HCT116 (cell line): ENCODE measurements around the gene SARNP. TPM values are rescaled to one million over a fixed set of nuclear protein-coding genes. Genes with fewer than 3 reads are reported as not detected.

Experiments used
- ATAC-seq: fragments of 200-7000 bp; cut with Tn5 transposase; 2 replicates; pipeline ENCODE4 v1.9.1; 2020; ENCODE audit warnings: mild to moderate bottlenecking, moderate library complexity
- BruUV-seq: library from RNA; stranded (reverse); fragments of 400-500 nt; replicated peaks from 2 replicates; lab custom pipeline; 2021; lab: Mats Ljungman, UMichigan
- CTCF ChIA-PET: fragments of 300-600 bp; sonication (Branson Sonifier 250); formaldehyde crosslinking; loops from one replicate; lab custom pipeline; 2021; ENCODE audit warnings: antibody characterized with exemption; lab: Charles Lee
- POLR2A ChIA-PET: fragments of 300-600, 350-600 bp; sonication (Branson Sonifier 250); formaldehyde crosslinking; loops from one replicate; lab custom pipeline; 2021; ENCODE audit warnings: antibody characterized with exemption; lab: Charles Lee
- RAD21 ChIA-PET, 2 experiments: fragments of 300-600 bp; sonication (Branson Sonifier 250); formaldehyde crosslinking; loops; one replicate each; lab custom pipeline; 2023; ENCODE audit warnings: low total read pairs in 2 of 2; ENCODE audit not compliant: uncharacterized antibody in 2 of 2, unreplicated experiment in 2 of 2, low non-redundant PET in 1 of 2; lab: Charles Lee
- DNase-seq: peaks from one replicate; pipeline ENCODE4 v3.0.0-alpha.2; 2010; ENCODE audit warnings: low read depth, low spot score
- H2AFZ ChIP-seq: fragments of 200-600 bp; shearing (Covaris generic), sonication (generic); 2 replicates; pipeline ENCODE4 v1.6.1; 2017; ENCODE audit warnings: low read depth, mixed run types, mixed read lengths, antibody characterized with exemption, low read length; ENCODE audit not compliant: poor library complexity, severe bottlenecking
- H3K27ac ChIP-seq: 2 replicates; pipeline ENCODE4 v1.5.1; 2012; ENCODE audit warnings: low read depth, low read length
- H3K27me3 ChIP-seq: fragments of 200-600 bp; sonication (generic); 2 replicates; pipeline ENCODE4 v1.6.1; 2016; ENCODE audit warnings: mixed run types, low read length, mixed read lengths; ENCODE audit not compliant: insufficient read depth
- H3K36me3 ChIP-seq, 2 experiments: fragments of 200-500 bp in 1 of 2; fragments of 200-600 bp in 1 of 2; sonication (Bioruptor generic) in 1 of 2; sonication (generic) in 1 of 2; 2 replicates each; pipeline versions ENCODE4 v1.5.1 to v1.6.1; 2014 to 2016; ENCODE audit warnings: low read length in 2 of 2, inconsistent platforms in 1 of 2, mixed read lengths in 1 of 2, mixed run types in 1 of 2; ENCODE audit not compliant: insufficient read depth in 2 of 2, control insufficient read depth in 1 of 2
- H3K4me1 ChIP-seq, 2 experiments: fragments of 200-600 bp in 1 of 2; sonication (generic) in 1 of 2; 2 replicates each; pipeline versions ENCODE4 v1.5.1 to v1.6.1; 2012 to 2017; ENCODE audit warnings: low read length in 2 of 2, inconsistent platforms in 1 of 2, mild to moderate bottlenecking in 1 of 2, mixed read lengths in 1 of 2, mixed run types in 1 of 2, moderate library complexity in 1 of 2; ENCODE audit not compliant: insufficient read depth in 2 of 2, control insufficient read depth in 1 of 2
- H3K4me2 ChIP-seq: fragments of 200-600 bp; sonication (generic); 2 replicates; pipeline ENCODE4 v1.6.1; 2017; ENCODE audit warnings: mixed run types, low read length, mixed read lengths
- H3K4me3 ChIP-seq, 2 experiments: fragments of 200-600 bp in 1 of 2; sonication (generic) in 1 of 2; replicated peaks in 1 of 2; 2 replicates each; pipeline ENCODE4 v1.5.1; 2011 to 2016; ENCODE audit warnings: low read length in 2 of 2, control low read depth in 1 of 2, low read depth in 1 of 2, mild to moderate bottlenecking in 1 of 2, mixed read lengths in 1 of 2, mixed run types in 1 of 2
- H3K79me2 ChIP-seq: fragments of 200-600 bp; sonication (generic); 2 replicates; pipeline ENCODE4 v1.6.1; 2017; ENCODE audit warnings: mild to moderate bottlenecking, mixed run types, low read length, moderate library complexity, mixed read lengths; ENCODE audit not compliant: insufficient read depth
- H3K9ac ChIP-seq: fragments of 200-600 bp; sonication (generic); 2 replicates; pipeline ENCODE4 v1.6.1; 2016; ENCODE audit warnings: low read length, mixed read lengths
- H3K9me2 ChIP-seq: fragments of 200-600 bp; sonication (generic), shearing (Covaris generic); 2 replicates; pipeline ENCODE4 v1.6.1; 2017; ENCODE audit warnings: mixed run types, mild to moderate bottlenecking, moderate library complexity; ENCODE audit not compliant: insufficient read depth
- H3K9me3 ChIP-seq, 2 experiments: fragments of 200-500 bp in 1 of 2; fragments of 200-600 bp in 1 of 2; sonication (Bioruptor generic) in 1 of 2; sonication (generic) in 1 of 2; 2 replicates each; pipeline ENCODE4 v1.6.1; 2014 to 2017; ENCODE audit warnings: low read length in 2 of 2, mixed read lengths in 2 of 2, inconsistent platforms in 1 of 2, low read depth in 1 of 2, mild to moderate bottlenecking in 1 of 2, mixed run types in 1 of 2, moderate library complexity in 1 of 2; ENCODE audit not compliant: control insufficient read depth in 1 of 2, insufficient read depth in 1 of 2
- H4K20me1 ChIP-seq: fragments of 200-600 bp; sonication (generic), shearing (Covaris generic); 2 replicates; pipeline ENCODE4 v1.6.1; 2017; ENCODE audit warnings: mixed run types, mild to moderate bottlenecking, moderate library complexity; ENCODE audit not compliant: insufficient read depth
- CBX3 ChIP-seq: IDR thresholded peaks from 2 replicates; pipeline ENCODE4 v1.6.1; 2012; ENCODE audit warnings: low read depth
- ELF1 ChIP-seq: IDR thresholded peaks from 2 replicates; pipeline ENCODE4 v1.6.1; 2012; ENCODE audit warnings: low read depth, borderline replicate concordance
- FOSL1 ChIP-seq: IDR thresholded peaks from 2 replicates; pipeline ENCODE4 v1.6.1; 2012; ENCODE audit warnings: low read depth
- JUND ChIP-seq: IDR thresholded peaks from 2 replicates; pipeline ENCODE4 v1.6.1; 2012
- POLR2AphosphoS5 ChIP-seq: IDR thresholded peaks from 2 replicates; pipeline ENCODE4 v1.6.1; 2011; ENCODE audit warnings: mild to moderate bottlenecking, low read depth, low read length, moderate library complexity
- SIN3A ChIP-seq: IDR thresholded peaks from 2 replicates; pipeline ENCODE4 v1.6.1; 2012; ENCODE audit warnings: low read depth
- SP1 ChIP-seq: IDR thresholded peaks from 2 replicates; pipeline ENCODE4 v1.6.1; 2012; ENCODE audit warnings: low read depth
- SRF ChIP-seq: IDR thresholded peaks from 2 replicates; pipeline ENCODE4 v1.6.1; 2012; ENCODE audit warnings: low read depth
- TCF7L2 ChIP-seq: IDR thresholded peaks from 2 replicates; pipeline ENCODE4 v1.7.0; 2011; ENCODE audit warnings: borderline replicate concordance, inconsistent platforms; ENCODE audit not compliant: insufficient read depth, insufficient read length; ENCODE audit errors: extremely low read depth
- YY1 ChIP-seq: IDR thresholded peaks from 2 replicates; pipeline ENCODE4 v1.6.1; 2011; ENCODE audit warnings: low read length, low read depth, moderate library complexity, mild to moderate bottlenecking; ENCODE audit not compliant: insufficient replicate concordance; ENCODE audit errors: extremely low read depth
- ZFX ChIP-seq: fragments of 450-650 bp; IDR thresholded peaks from 2 replicates; pipeline ENCODE4 v1.6.1; 2017
- ZNF274 ChIP-seq: fragments of 200-500 bp; sonication (Bioruptor generic); IDR thresholded peaks from 2 replicates; pipeline ENCODE4 v1.6.1; 2014; ENCODE audit warnings: mild to moderate bottlenecking, low read depth, low read length, inconsistent platforms
- intact Hi-C: fragments of 100-400 bp; cut with micrococcal nuclease; formaldehyde crosslinking; loops from 2 replicates; pipeline ENCODE4 v1.10.0; 2022
- total RNA-seq: library from RNA; stranded (reverse); gene quantifications from one replicate; pipeline ENCODE4 v1.2.1, GENCODE V29; 2021; ENCODE audit not compliant: unreplicated experiment
- TF ChIP-seq, protein P1 (sequence below): IDR thresholded peaks from 2 replicates; pipeline ENCODE4 v1.6.1; 2011; ENCODE audit warnings: mild to moderate bottlenecking, low read length, moderate library complexity; ENCODE audit not compliant: insufficient replicate concordance; ENCODE audit errors: extremely low read depth
- TF ChIP-seq, protein P2 (sequence below): IDR thresholded peaks from 2 replicates; pipeline ENCODE4 v1.6.1; 2012
- TF ChIP-seq, protein P3 (sequence below): IDR thresholded peaks from 2 replicates; pipeline ENCODE4 v1.6.1; 2012; ENCODE audit warnings: low read depth

SARNP gene
- total RNA-seq, 1 experiment from 2014 or later = 82.4 TPM

DNA sequence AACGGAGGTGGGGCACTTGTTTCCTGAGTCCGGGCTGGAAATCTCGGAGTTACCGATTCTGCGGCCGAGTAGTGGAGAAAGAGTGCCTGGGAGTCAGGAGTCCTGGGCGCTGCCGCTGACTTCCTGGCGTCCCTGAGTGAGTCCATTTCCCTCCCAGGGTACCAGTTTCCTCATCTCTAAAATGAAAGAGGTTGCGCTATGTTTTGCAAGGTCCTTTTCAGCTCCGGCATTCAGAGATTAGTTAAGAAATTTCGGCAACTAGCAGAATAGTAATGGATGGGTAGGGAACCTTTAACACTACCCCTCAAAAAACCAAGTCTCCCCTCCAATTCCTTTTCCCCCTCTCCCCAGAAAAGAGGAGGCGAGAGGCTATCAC, 101.0 kb downstream of the SARNP start (continued):
- TF ChIP-seq, protein P1, sequence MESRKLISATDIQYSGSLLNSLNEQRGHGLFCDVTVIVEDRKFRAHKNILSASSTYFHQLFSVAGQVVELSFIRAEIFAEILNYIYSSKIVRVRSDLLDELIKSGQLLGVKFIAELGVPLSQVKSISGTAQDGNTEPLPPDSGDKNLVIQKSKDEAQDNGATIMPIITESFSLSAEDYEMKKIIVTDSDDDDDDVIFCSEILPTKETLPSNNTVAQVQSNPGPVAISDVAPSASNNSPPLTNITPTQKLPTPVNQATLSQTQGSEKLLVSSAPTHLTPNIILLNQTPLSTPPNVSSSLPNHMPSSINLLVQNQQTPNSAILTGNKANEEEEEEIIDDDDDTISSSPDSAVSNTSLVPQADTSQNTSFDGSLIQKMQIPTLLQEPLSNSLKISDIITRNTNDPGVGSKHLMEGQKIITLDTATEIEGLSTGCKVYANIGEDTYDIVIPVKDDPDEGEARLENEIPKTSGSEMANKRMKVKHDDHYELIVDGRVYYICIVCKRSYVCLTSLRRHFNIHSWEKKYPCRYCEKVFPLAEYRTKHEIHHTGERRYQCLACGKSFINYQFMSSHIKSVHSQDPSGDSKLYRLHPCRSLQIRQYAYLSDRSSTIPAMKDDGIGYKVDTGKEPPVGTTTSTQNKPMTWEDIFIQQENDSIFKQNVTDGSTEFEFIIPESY = no peak
- no peak for TF ChIP-seq SP1
- TF ChIP-seq, all 23 proteins: peak for 0

DNA sequence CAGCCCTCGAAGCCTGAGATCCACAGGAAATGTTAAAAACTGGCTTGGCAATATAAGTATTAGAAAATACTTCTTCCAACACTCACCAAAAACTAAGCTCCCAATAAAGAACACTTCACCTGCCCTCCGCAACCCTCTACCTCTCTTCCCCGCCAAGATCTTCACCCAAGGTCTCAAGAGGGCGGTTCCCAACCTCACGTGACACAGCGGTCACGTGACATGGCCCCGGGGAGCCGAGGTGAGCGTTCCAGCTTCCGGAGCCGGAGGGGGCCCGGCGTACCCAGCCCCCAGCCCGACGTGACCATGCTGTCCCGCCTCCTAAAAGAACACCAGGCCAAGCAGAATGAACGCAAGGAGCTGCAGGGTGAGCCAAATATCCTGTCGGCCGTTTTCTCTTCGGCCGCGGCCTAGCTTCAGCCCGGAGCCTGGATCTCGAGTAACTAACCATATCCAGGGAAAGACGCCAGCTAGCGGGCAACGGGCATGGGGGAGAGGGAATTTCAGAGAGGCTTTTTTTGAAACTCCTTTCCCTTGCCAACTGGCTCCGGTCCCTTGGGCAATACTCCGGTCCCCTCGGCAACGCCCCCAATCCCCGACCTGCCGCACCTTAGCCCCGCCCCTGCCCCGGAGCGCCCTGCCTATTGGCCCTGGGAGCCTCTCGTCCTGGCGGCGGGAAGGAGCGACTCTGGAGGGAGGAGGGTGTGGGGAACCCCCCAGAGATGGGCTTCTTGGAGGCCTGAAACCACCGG, 101.5 kb downstream of the SARNP start, which contains the start of gene BLOC1S1:
TSS of gene BLOC1S1 (plus strand) at position 214 of the 749 bp plus-strand sequence. CDS start at position 220, 6 bp downstream.
- intact Hi-C loops = loop anchor here (1.0 kb wide), 1 partner anchor 35 kb away; a partner anchor contains a TSS
- TF ChIP-seq FOSL1 = no peak
- TF ChIP-seq ZFX = peak; percentile 97
- TF ChIP-seq ELF1 = no peak; the same call in 1 of the 2 replicates
- TF ChIP-seq SP1 = peak; percentile 69
- TF ChIP-seq, protein P2, sequence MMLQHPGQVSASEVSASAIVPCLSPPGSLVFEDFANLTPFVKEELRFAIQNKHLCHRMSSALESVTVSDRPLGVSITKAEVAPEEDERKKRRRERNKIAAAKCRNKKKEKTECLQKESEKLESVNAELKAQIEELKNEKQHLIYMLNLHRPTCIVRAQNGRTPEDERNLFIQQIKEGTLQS = no peak
- no peak for TF ChIP-seq TCF7L2
- TF ChIP-seq ZNF274 = no peak
- TF ChIP-seq SRF = no peak
- peak; percentile 75 for TF ChIP-seq YY1
- TF ChIP-seq CBX3 = peak; percentile 40; the same call in 1 of the 2 replicates
- peak; percentile 96 for TF ChIP-seq SIN3A
- TF ChIP-seq JUND = no peak; the same call in 1 of the 2 replicates
- TF ChIP-seq, protein P3, sequence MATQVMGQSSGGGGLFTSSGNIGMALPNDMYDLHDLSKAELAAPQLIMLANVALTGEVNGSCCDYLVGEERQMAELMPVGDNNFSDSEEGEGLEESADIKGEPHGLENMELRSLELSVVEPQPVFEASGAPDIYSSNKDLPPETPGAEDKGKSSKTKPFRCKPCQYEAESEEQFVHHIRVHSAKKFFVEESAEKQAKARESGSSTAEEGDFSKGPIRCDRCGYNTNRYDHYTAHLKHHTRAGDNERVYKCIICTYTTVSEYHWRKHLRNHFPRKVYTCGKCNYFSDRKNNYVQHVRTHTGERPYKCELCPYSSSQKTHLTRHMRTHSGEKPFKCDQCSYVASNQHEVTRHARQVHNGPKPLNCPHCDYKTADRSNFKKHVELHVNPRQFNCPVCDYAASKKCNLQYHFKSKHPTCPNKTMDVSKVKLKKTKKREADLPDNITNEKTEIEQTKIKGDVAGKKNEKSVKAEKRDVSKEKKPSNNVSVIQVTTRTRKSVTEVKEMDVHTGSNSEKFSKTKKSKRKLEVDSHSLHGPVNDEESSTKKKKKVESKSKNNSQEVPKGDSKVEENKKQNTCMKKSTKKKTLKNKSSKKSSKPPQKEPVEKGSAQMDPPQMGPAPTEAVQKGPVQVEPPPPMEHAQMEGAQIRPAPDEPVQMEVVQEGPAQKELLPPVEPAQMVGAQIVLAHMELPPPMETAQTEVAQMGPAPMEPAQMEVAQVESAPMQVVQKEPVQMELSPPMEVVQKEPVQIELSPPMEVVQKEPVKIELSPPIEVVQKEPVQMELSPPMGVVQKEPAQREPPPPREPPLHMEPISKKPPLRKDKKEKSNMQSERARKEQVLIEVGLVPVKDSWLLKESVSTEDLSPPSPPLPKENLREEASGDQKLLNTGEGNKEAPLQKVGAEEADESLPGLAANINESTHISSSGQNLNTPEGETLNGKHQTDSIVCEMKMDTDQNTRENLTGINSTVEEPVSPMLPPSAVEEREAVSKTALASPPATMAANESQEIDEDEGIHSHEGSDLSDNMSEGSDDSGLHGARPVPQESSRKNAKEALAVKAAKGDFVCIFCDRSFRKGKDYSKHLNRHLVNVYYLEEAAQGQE = no peak
- TF ChIP-seq, protein P1 = peak; percentile 36
- peak; percentile 66; the same call in 1 of the 2 replicates for TF ChIP-seq POLR2AphosphoS5

More for the DNA sequence above, 101.5 kb downstream of the SARNP start, which contains the start of gene BLOC1S1:
- DNase-seq = peak; percentile 94
- Histone ChIP-seq H3K4me3 (peak within 1 kb of the TSS; percentile 75 to 94), H3K4me1 (peaks cover 27 to 48% of the 10 kb centered on the region in 2 experiments), H3K79me2 (peaks cover 14% of the 10 kb centered on the region), H3K4me2 (peak within 1 kb of the TSS; percentile 93), H3K36me3 (no peaks in the 10 kb centered on the region), H4K20me1 (no peaks in the 10 kb centered on the region), H3K9ac (peak within 1 kb of the TSS; percentile 72), H3K9me2 (no peaks in the 10 kb centered on the region), H3K9me3 (no peaks in the 10 kb centered on the region), H2AFZ (no peak within 1 kb of the TSS), H3K27ac (peak within 1 kb of the TSS; percentile 84), H3K27me3 (peaks cover 11% of the 10 kb centered on the region; the same call in 1 of the 2 replicates)
- peak; percentile 90 for ATAC-seq
- ChIA-PET CTCF (interaction anchor here (0.9 to 1.3 kb wide), 5 partner anchors 8 to 59 kb away, joined by 3 to 7 read pairs (median 4); a partner anchor contains a TSS), RAD21 (interaction anchor here in 1 of 2 experiments (0.9 kb wide), 1 partner anchor 8 kb away, joined by 4 read pairs; the partner anchor contains the start of gene ITGA7), POLR2A (interaction anchor here (0.7 kb wide), 1 partner anchor 14 kb away, joined by 3 read pairs; no protein-coding TSS in a partner anchor)
- BruUV-seq = TSS peak; percentile 57
